ENCODE data around the gene PRR19.

GRCh38 chr19:42284066-42284501, 17.8 kb upstream of the PRR19 start:
- TF ChIP-seq, protein P1, sequence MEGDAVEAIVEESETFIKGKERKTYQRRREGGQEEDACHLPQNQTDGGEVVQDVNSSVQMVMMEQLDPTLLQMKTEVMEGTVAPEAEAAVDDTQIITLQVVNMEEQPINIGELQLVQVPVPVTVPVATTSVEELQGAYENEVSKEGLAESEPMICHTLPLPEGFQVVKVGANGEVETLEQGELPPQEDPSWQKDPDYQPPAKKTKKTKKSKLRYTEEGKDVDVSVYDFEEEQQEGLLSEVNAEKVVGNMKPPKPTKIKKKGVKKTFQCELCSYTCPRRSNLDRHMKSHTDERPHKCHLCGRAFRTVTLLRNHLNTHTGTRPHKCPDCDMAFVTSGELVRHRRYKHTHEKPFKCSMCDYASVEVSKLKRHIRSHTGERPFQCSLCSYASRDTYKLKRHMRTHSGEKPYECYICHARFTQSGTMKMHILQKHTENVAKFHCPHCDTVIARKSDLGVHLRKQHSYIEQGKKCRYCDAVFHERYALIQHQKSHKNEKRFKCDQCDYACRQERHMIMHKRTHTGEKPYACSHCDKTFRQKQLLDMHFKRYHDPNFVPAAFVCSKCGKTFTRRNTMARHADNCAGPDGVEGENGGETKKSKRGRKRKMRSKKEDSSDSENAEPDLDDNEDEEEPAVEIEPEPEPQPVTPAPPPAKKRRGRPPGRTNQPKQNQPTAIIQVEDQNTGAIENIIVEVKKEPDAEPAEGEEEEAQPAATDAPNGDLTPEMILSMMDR (IDR thresholded peaks at IDR 0.05; ENCODE audit: insufficient read depth, low read length): no peak
- TF ChIP-seq GABPA (IDR thresholded peaks at IDR 0.05; ENCODE audit: low read depth) (no peak), POLR2AphosphoS5 (IDR thresholded peaks at IDR 0.05; ENCODE audit: low read depth) (no peak)
- TF ChIP-seq, protein P2, sequence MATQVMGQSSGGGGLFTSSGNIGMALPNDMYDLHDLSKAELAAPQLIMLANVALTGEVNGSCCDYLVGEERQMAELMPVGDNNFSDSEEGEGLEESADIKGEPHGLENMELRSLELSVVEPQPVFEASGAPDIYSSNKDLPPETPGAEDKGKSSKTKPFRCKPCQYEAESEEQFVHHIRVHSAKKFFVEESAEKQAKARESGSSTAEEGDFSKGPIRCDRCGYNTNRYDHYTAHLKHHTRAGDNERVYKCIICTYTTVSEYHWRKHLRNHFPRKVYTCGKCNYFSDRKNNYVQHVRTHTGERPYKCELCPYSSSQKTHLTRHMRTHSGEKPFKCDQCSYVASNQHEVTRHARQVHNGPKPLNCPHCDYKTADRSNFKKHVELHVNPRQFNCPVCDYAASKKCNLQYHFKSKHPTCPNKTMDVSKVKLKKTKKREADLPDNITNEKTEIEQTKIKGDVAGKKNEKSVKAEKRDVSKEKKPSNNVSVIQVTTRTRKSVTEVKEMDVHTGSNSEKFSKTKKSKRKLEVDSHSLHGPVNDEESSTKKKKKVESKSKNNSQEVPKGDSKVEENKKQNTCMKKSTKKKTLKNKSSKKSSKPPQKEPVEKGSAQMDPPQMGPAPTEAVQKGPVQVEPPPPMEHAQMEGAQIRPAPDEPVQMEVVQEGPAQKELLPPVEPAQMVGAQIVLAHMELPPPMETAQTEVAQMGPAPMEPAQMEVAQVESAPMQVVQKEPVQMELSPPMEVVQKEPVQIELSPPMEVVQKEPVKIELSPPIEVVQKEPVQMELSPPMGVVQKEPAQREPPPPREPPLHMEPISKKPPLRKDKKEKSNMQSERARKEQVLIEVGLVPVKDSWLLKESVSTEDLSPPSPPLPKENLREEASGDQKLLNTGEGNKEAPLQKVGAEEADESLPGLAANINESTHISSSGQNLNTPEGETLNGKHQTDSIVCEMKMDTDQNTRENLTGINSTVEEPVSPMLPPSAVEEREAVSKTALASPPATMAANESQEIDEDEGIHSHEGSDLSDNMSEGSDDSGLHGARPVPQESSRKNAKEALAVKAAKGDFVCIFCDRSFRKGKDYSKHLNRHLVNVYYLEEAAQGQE (IDR thresholded peaks at IDR 0.05; ENCODE audit: insufficient replicate concordance, low read depth): no peak

All from HL-60 (cell line).